SU-DHL-6 (cell line): ENCODE measurements around the gene CD151.

ENCODE experiments used
- CTCF ChIP-seq: fragments of 200-600 bp; sonication (generic); IDR thresholded peaks from one replicate; pipeline ENCODE4 v1.5.1; 2017; ENCODE audit warnings: antibody characterized with exemption, mild to moderate bottlenecking, low read length, moderate library complexity; ENCODE audit not compliant: insufficient read depth, poor library complexity, severe bottlenecking
- EZH2phosphoT487 ChIP-seq: fragments of 200-600 bp; sonication (generic), shearing (Covaris generic); conservative IDR thresholded peaks from 2 replicates; pipeline ENCODE4 v1.6.1; 2018; ENCODE audit warnings: mild to moderate bottlenecking, antibody characterized with exemption, low read length, moderate library complexity, mixed read lengths

- TF ChIP-seq CTCF: no peak
- no peak for TF ChIP-seq EZH2phosphoT487
These were observed 19.7 kb upstream of the CD151 start for GRCh38 chr11:813072-813455.
